Measurements from ENCODE around the gene KCNK1. TPM values are rescaled to one million over a fixed set of nuclear protein-coding genes. Genes with fewer than 3 reads are reported as not detected.

The KCNK1 gene
- polyA plus RNA-seq, 2 of the 4 experiments (the other 2 are of a cell fraction), result 8.4 to 11.8 TPM

- FAIRE-seq (peak; percentile 39), ATAC-seq (peak; percentile 90 to 92), DNase-seq (ENCODE audit: low read depth in 1 of 2, low spot score in 1 of 2) (peak; percentile 54 to 69)
- Histone ChIP-seq H3K4me1 (peaks cover 36% of the 10 kb centered on the region), H3K27ac (peak overlapping the region; percentile 58 to 77), H3K4me2 (peak overlapping the region; percentile 57), H3K9me3 (no peaks in the 10 kb centered on the region), H3K4me3 (no peak overlapping the region)
- peak; percentile 33 for TF ChIP-seq MAFK (IDR thresholded peaks at IDR 0.05; ENCODE audit: partially characterized antibody)
- TF ChIP-seq JUNB (IDR thresholded peaks at IDR 0.05), result no peak; the same call in 1 of the 2 replicates
- peak; percentile 80 for TF ChIP-seq FOSL2 (IDR thresholded peaks at IDR 0.05)
- peak; percentile 72 for TF ChIP-seq FOSL2 (CRISPR knock-in tag; IDR thresholded peaks at IDR 0.05)
- POLR2A ChIA-PET, result no interaction called here
- WGBS (ENCODE audit: missing lambda C conversion rate), result 39% methylated on average over 4 of the region's 4 CpGs
- CTCF ChIA-PET, result interaction anchor here (1.0 kb wide), 1 partner anchor 88 kb away, joined by 3 read pairs; no protein-coding TSS in a partner anchor
These were observed 93.4 kb downstream of the KCNK1 start for GRCh38 chr1:233707153-233707879.

- Histone ChIP-seq H3K4me1 (peaks cover 36% of the 10 kb centered on the region), H3K4me2 (peak overlapping the region; percentile 57), H3K27ac (peak overlapping the region; percentile 55 to 77), H3K9me3 (no peaks in the 10 kb centered on the region), H3K4me3 (no peak overlapping the region)
- DNase-seq (ENCODE audit: low read depth in 1 of 2, low spot score in 1 of 2) (no peak), FAIRE-seq (no peak), ATAC-seq (peak; percentile 36 to 59)
- POLR2A ChIA-PET, result no interaction called here
- CTCF ChIA-PET, result interaction anchor here (0.6 to 1.0 kb wide), 2 partner anchors 87 to 146 kb away, joined by 3 read pairs; no protein-coding TSS in a partner anchor
- TF ChIP-seq KDM1A (IDR thresholded peaks at IDR 0.05; ENCODE audit: low read depth), result no peak
- no peak for TF ChIP-seq HMGXB4 (CRISPR knock-in tag; IDR thresholded peaks at IDR 0.05; ENCODE audit: borderline replicate concordance)
- TF ChIP-seq HOXB13 (CRISPR knock-in tag; IDR thresholded peaks at IDR 0.05; ENCODE audit: low read depth), result no peak
- TF ChIP-seq EHMT2 (IDR thresholded peaks at IDR 0.05; ENCODE audit: low read depth), result no peak
- no peak for TF ChIP-seq FOXS1 (CRISPR knock-in tag; IDR thresholded peaks at IDR 0.05)
- TF ChIP-seq HDAC2 (IDR thresholded peaks at IDR 0.05), result no peak
- no peak for TF ChIP-seq TP53 (CRISPR knock-in tag; IDR thresholded peaks at IDR 0.05)
- TF ChIP-seq ZSCAN20 (CRISPR knock-in tag; IDR thresholded peaks at IDR 0.05), result no peak
- no peak for TF ChIP-seq NFE2L2 (conservative IDR thresholded peaks at IDR 0.05; ENCODE audit: low read length)
- no peak for TF ChIP-seq SREBF2 (IDR thresholded peaks at IDR 0.05)
- no peak for TF ChIP-seq MYC (IDR thresholded peaks at IDR 0.05; ENCODE audit: borderline replicate concordance, low read length)
- WGBS (ENCODE audit: missing lambda C conversion rate), result 61% methylated on average over 6 of the region's 6 CpGs
These were observed 94.2 kb downstream of the KCNK1 start for GRCh38 chr1:233707880-233708815.

DNA sequence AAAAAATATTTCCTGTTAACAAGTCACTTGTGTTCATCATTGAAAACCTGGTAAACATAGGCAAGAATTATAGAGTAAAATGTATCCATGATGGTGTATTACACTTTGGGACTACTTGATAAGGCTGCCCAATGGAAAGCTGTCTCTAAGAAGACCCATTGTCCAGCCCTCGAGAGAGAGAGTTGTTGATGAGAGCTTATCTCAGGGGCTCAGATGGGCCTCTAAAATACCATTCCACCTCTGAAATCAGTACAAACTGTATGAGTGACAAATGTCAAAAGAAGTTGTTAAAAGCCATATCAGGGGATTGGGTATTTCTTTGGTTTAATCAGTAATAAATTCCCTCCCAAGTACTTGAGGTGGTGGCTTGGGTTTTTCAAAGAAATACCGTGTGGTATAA is 96.1 kb downstream of the KCNK1 start:
- Histone ChIP-seq H3K9me3 (no peaks in the 10 kb centered on the region), H3K4me3 (no peak overlapping the region), H3K4me2 (no peak overlapping the region), H3K27ac (no peak overlapping the region), H3K4me1 (peaks cover 21% of the 10 kb centered on the region)
- FAIRE-seq (peak; percentile 46), ATAC-seq (no peak), DNase-seq (ENCODE audit: low read depth in 1 of 2, low spot score in 1 of 2) (no peak)
- ChIA-PET POLR2A (no interaction called here), CTCF (interaction anchor here (0.9 to 1.6 kb wide), 2 partner anchors 10 to 12 kb away, joined by 3 to 4 read pairs; no protein-coding TSS in a partner anchor)
- WGBS (ENCODE audit: missing lambda C conversion rate), result 59% methylated on average over 2 of the region's 2 CpGs
- TF ChIP-seq, protein P1, sequence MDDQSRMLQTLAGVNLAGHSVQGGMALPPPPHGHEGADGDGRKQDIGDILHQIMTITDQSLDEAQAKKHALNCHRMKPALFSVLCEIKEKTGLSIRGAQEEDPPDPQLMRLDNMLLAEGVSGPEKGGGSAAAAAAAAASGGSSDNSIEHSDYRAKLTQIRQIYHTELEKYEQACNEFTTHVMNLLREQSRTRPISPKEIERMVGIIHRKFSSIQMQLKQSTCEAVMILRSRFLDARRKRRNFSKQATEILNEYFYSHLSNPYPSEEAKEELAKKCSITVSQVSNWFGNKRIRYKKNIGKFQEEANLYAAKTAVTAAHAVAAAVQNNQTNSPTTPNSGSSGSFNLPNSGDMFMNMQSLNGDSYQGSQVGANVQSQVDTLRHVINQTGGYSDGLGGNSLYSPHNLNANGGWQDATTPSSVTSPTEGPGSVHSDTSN (IDR thresholded peaks at IDR 0.05), result no peak
- TF ChIP-seq NR3C1 (IDR thresholded peaks at IDR 0.05), result no peak
- no peak for TF ChIP-seq MYC (IDR thresholded peaks at IDR 0.05; ENCODE audit: borderline replicate concordance, low read length)
- no peak for TF ChIP-seq HDAC2 (IDR thresholded peaks at IDR 0.05)
- TF ChIP-seq, protein P2, sequence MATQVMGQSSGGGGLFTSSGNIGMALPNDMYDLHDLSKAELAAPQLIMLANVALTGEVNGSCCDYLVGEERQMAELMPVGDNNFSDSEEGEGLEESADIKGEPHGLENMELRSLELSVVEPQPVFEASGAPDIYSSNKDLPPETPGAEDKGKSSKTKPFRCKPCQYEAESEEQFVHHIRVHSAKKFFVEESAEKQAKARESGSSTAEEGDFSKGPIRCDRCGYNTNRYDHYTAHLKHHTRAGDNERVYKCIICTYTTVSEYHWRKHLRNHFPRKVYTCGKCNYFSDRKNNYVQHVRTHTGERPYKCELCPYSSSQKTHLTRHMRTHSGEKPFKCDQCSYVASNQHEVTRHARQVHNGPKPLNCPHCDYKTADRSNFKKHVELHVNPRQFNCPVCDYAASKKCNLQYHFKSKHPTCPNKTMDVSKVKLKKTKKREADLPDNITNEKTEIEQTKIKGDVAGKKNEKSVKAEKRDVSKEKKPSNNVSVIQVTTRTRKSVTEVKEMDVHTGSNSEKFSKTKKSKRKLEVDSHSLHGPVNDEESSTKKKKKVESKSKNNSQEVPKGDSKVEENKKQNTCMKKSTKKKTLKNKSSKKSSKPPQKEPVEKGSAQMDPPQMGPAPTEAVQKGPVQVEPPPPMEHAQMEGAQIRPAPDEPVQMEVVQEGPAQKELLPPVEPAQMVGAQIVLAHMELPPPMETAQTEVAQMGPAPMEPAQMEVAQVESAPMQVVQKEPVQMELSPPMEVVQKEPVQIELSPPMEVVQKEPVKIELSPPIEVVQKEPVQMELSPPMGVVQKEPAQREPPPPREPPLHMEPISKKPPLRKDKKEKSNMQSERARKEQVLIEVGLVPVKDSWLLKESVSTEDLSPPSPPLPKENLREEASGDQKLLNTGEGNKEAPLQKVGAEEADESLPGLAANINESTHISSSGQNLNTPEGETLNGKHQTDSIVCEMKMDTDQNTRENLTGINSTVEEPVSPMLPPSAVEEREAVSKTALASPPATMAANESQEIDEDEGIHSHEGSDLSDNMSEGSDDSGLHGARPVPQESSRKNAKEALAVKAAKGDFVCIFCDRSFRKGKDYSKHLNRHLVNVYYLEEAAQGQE (IDR thresholded peaks at IDR 0.05), result no peak
- TF ChIP-seq HOXB13 (CRISPR knock-in tag; IDR thresholded peaks at IDR 0.05; ENCODE audit: low read depth), result no peak
- no peak for TF ChIP-seq FOXS1 (CRISPR knock-in tag; IDR thresholded peaks at IDR 0.05)
- no peak for TF ChIP-seq RFX5 (IDR thresholded peaks at IDR 0.05)
- no peak for TF ChIP-seq ESRRA (IDR thresholded peaks at IDR 0.05; ENCODE audit: borderline replicate concordance, low read length)
